Right lobe of liver (tissue), 6 donors: Measurements from ENCODE around the gene RSAD1. TPM values are rescaled to one million over a fixed set of nuclear protein-coding genes. Genes with fewer than 3 reads are reported as not detected.

Experiments
- ATAC-seq, 4 donors: fragments of 200-7000 bp; cut with Tn5 transposase; one replicate each; pipeline ENCODE4 v1.9.1; 2020; ENCODE audit warnings: mild to moderate bottlenecking in 4 of 4, moderate library complexity in 4 of 4
- DNase-seq, 3 donors: peaks; one replicate each; pipeline ENCODE4 v3.0.0-alpha.2; 2020
- H3K27ac ChIP-seq, 3 donors: fragments of 200-600 bp; one replicate each; pipeline ENCODE4 v1.8.0; 2022
- H3K27me3 ChIP-seq, 2 donors: fragments of 200-600 bp; one replicate each; pipeline ENCODE4 v1.8.0; 2022
- H3K36me3 ChIP-seq, 4 donors: fragments of 200-600 bp; sonication (generic) in 1 of 4; one replicate each; pipeline versions ENCODE4 v1.5.1 to v1.8.0; 2017 to 2022; ENCODE audit warnings: control low read depth in 1 of 4
- H3K4me1 ChIP-seq, 4 donors: fragments of 200-600 bp; sonication (generic) in 1 of 4; one replicate each; pipeline versions ENCODE4 v1.5.1 to v1.8.0; 2017 to 2022; ENCODE audit warnings: control low read depth in 1 of 4
- H3K4me3 ChIP-seq, 3 donors: fragments of 200-600 bp; one replicate each; pipeline ENCODE4 v1.8.0; 2022
- H3K9me3 ChIP-seq, 4 donors: fragments of 200-600 bp; sonication (generic) in 1 of 4; one replicate each; pipeline versions ENCODE4 v1.5.1 to v1.8.0; 2017 to 2022; ENCODE audit warnings: control low read depth in 1 of 4
- POLR2A ChIP-seq: fragments of 450-650 bp; IDR thresholded peaks from one replicate; pipeline ENCODE4 v1.6.1; 2017; ENCODE audit warnings: antibody characterized with exemption, mild to moderate bottlenecking
- WGBS: methylation state at CpG from one replicate; pipeline ENCODE4 v1.1.6; 2018; ENCODE audit warnings: low coverage, low lambda C conversion rate; ENCODE audit not compliant: insufficient coverage; ENCODE audit errors: missing lambda C conversion rate; 5-methylcytosine and 5-hydroxymethylcytosine counted together
- intact Hi-C, 2 donors: fragments of 100-400 bp; cut with DNase I; formaldehyde crosslinking; loops; one replicate each; pipeline versions ENCODE4 v1.11.2 to v1.14.1; 2022
- total RNA-seq, 6 experiments: library from RNA; depleted of rRNA in 2 of 6; stranded (reverse); fragments of >200 nt in 2 of 6; fragmentation: NEBNext Ultra II Directional in 3 of 6; extraction: Animal tissue kit (Norgen Biotek cat#: 25700) in 3 of 6; gene quantifications; one replicate each; pipeline versions ENCODE4 v1.1.0 to v1.2.4, GENCODE V29; 2016 to 2023
- TF ChIP-seq, protein P1 (sequence below), 4 donors: fragments of 200-600 bp in 3 of 4; fragments of 450-650 bp in 1 of 4; IDR thresholded peaks; one replicate each; pipeline versions ENCODE4 v1.5.1 to v1.8.0; 2016 to 2022; ENCODE audit warnings: antibody characterized with exemption in 4 of 4, mild to moderate bottlenecking in 2 of 4
- donor health status: DM: no; HTN: yes; CAD: no.
- donor health status: DM: no; HTN: no; CAD: no.
- donor health status: DM: no; HTN: no; CAD: no.
- donor health status: DM: no; HTN: yes; CAD: no.
- donor health status: DM: no; HTN: yes; CAD: no.

Gene RSAD1
- total RNA-seq, 6 experiments from 2014 or later = 17.9 to 26.6 (median 23.4) TPM

DNA sequence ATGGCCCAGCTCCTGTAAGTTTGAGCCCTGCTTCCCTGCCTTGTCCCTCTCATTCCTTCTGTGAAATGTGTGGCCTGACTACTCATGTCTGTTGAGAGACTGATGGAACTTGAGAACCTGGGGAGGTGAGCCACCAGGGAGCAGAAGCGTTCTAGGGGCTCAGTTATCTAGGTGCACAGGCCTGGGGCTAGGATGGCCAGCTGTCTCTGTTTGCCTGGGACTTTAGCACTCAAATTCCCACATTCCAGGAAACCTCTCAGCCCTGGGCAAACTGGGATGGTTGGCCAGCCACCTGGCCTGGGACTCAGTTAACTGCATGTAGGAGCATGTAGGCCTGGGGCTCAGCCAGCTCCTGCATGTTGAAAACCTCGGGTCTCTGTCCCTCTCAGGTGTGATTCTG lies 44.5 kb downstream of the RSAD1 start:
- no peak overlapping the region for H3K4me3 ChIP-seq
- ATAC-seq = no peak
- no peaks in the 10 kb centered on the region for H3K9me3 ChIP-seq
- TF ChIP-seq POLR2A = no peak
- TF ChIP-seq, protein P1, sequence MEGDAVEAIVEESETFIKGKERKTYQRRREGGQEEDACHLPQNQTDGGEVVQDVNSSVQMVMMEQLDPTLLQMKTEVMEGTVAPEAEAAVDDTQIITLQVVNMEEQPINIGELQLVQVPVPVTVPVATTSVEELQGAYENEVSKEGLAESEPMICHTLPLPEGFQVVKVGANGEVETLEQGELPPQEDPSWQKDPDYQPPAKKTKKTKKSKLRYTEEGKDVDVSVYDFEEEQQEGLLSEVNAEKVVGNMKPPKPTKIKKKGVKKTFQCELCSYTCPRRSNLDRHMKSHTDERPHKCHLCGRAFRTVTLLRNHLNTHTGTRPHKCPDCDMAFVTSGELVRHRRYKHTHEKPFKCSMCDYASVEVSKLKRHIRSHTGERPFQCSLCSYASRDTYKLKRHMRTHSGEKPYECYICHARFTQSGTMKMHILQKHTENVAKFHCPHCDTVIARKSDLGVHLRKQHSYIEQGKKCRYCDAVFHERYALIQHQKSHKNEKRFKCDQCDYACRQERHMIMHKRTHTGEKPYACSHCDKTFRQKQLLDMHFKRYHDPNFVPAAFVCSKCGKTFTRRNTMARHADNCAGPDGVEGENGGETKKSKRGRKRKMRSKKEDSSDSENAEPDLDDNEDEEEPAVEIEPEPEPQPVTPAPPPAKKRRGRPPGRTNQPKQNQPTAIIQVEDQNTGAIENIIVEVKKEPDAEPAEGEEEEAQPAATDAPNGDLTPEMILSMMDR (IDR thresholded peaks at IDR 0.05) = no peak
- no peaks in the 10 kb centered on the region for H3K36me3 ChIP-seq
- no peaks in the 10 kb centered on the region for H3K27me3 ChIP-seq
- no peaks in the 10 kb centered on the region for H3K4me1 ChIP-seq
- no peak overlapping the region for H3K27ac ChIP-seq
- intact Hi-C loops = no loop called here
- no peak for DNase-seq
- no CpG with 5 or more reads among the region's 2 CpGs for WGBS

DNA sequence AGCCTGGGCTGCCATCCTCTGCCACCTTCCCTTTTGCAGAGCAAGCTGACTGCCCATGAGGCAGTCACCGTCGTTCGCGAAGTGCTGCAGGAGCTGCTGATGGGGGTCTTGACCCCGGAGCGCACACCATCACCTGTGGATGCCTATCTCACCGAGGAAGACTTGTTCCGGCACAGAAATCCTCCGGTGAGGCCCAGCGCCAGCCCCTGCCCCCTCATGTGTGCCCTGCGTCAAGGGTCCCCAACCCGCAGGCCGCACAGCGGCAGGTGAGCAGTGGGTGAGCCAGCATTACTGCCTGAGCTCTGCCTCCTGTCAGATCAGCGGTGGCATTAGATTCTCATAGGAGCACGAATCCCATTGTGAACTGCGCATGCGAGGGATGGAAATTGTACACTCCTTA lies 46.2 kb downstream of the RSAD1 start:
- intact Hi-C loops = no loop called here
- Histone ChIP-seq H3K27me3 (no peaks in the 10 kb centered on the region), H3K36me3 (no peaks in the 10 kb centered on the region), H3K27ac (no peak overlapping the region), H3K9me3 (no peaks in the 10 kb centered on the region), H3K4me3 (no peak overlapping the region), H3K4me1 (no peaks in the 10 kb centered on the region)
- TF ChIP-seq POLR2A = no peak
- TF ChIP-seq, protein P1 (IDR thresholded peaks at IDR 0.05) = no peak
- ATAC-seq (no peak), DNase-seq (no peak)
- WGBS = 93% methylated on average over 3 of the region's 18 CpGs

DNA sequence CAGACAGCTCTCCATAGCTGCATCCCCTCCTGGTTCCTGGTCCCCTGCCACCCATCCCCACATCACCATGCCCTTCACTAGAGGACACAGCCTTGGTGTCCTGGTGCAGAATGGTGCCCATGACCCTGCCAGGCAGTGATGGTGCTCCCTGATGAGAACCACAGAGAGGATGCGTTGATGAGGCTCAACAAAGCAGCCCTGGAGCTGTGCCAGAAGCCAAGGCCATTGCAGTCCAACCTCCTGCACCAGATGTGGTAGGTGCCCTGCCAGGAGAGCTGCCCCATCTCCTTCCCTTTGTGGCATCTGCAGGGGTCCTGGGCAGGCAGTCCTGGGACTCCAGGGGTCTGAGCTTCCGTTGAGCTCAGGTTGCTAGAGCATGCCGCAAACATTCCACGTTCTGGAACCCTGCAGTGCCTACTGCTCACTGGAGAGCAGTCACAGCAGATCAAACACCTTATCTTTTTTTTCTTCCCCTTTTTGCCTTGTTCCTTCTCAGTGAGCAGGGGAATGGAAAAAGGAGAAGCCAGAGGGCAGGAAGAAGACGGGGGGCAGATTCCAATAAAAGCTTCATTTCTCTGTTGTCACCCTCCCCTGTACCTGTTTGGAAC lies 48.6 kb downstream of the RSAD1 start:
- no peaks in the 10 kb centered on the region for H3K9me3 ChIP-seq
- no peak overlapping the region for H3K4me3 ChIP-seq
- no peak overlapping the region for H3K27ac ChIP-seq
- no peaks in the 10 kb centered on the region for H3K36me3 ChIP-seq
- no peaks in the 10 kb centered on the region for H3K4me1 ChIP-seq
- ATAC-seq = no peak
- TF ChIP-seq POLR2A = no peak
- TF ChIP-seq, protein P1 (IDR thresholded peaks at IDR 0.05) = no peak
- WGBS = 56% methylated on average over 3 of the region's 5 CpGs
- peaks cover 0 to 3% of the 10 kb centered on the region in 2 donors for H3K27me3 ChIP-seq
- DNase-seq = no peak
- intact Hi-C loops = no loop called here

DNA sequence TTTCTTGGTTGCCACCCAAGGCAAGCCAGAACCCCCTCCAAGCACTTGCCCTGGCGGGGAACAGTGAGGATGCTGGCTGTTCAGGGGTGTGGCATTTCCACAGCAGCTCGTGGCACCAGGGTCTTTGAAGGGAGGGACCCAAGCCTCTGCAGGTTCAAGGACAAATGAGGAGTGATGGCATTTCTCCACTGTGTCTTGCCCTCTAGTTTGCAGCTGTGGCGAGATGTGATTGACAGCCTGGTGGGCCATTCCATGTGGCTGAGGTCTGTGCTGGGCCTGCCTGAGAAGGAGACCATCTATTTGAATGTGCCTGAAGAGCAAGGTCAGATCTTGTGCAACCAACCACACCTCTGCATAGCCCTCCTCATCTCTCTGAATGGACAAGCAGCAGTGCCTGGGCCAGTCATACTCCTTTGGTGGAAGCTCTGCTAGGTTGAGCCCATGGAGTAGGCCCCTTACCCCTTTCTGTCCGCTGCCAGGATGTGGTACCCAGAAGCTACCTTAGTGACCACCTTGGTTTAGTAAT lies 49.4 kb downstream of the RSAD1 start:
- no peaks in the 10 kb centered on the region for H3K4me1 ChIP-seq
- H3K36me3 ChIP-seq = no peaks in the 10 kb centered on the region
- intact Hi-C loops = no loop called here
- H3K9me3 ChIP-seq = no peaks in the 10 kb centered on the region
- H3K4me3 ChIP-seq = no peak overlapping the region
- peaks cover 0 to 6% of the 10 kb centered on the region in 2 donors for H3K27me3 ChIP-seq
- no peak overlapping the region for H3K27ac ChIP-seq
- no peak for TF ChIP-seq POLR2A
- TF ChIP-seq, protein P1 (IDR thresholded peaks at IDR 0.05) = no peak
- 0% methylated on average over 1 of the region's 4 CpGs for WGBS
- ATAC-seq (no peak), DNase-seq (no peak)
